ENCODE results near the gene GPN1.

GPN1 gene

GRCh38 chr2:27663285-27664153, 34.7 kb downstream of the GPN1 start, which contains the start of the genes SLC4A1AP and SUPT7L:
Gene SLC4A1AP, plus strand, starts transcription at chr2:27663889. Its CDS starts 26 bp downstream, at chr2:27663915.
Gene SUPT7L, minus strand, starts transcription at chr2:27663614. Its CDS starts 1,422 bp downstream, at chr2:27662192.
- peak within 1 kb of the TSS; percentile 85 for H3K27ac ChIP-seq
- no peak; the same call in none of the 2 replicates for TF ChIP-seq ZFX (IDR thresholded peaks at IDR 0.05)
- TF ChIP-seq, protein P1, sequence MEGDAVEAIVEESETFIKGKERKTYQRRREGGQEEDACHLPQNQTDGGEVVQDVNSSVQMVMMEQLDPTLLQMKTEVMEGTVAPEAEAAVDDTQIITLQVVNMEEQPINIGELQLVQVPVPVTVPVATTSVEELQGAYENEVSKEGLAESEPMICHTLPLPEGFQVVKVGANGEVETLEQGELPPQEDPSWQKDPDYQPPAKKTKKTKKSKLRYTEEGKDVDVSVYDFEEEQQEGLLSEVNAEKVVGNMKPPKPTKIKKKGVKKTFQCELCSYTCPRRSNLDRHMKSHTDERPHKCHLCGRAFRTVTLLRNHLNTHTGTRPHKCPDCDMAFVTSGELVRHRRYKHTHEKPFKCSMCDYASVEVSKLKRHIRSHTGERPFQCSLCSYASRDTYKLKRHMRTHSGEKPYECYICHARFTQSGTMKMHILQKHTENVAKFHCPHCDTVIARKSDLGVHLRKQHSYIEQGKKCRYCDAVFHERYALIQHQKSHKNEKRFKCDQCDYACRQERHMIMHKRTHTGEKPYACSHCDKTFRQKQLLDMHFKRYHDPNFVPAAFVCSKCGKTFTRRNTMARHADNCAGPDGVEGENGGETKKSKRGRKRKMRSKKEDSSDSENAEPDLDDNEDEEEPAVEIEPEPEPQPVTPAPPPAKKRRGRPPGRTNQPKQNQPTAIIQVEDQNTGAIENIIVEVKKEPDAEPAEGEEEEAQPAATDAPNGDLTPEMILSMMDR (conservative IDR thresholded peaks at IDR 0.05): no peak

DNA sequence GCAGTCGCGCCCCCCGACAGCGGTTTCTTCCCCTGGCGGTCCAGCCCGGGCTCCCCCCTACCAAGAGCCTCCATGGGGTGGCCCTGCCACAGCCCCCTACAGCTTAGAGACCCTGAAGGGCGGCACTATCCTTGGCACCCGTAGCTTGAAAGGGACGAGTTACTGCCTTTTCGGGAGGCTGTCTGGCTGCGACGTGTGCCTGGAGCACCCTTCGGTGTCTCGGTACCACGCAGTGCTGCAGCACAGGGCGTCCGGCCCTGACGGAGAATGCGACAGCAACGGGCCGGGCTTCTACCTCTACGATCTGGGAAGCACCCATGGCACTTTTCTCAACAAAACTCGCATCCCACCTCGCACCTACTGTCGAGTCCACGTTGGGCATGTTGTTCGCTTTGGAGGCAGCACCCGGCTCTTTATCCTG, 35.3 kb downstream of the GPN1 start:
- H3K27ac ChIP-seq: peak overlapping the region; percentile 85
- no peak for TF ChIP-seq ZFX (IDR thresholded peaks at IDR 0.05)
- TF ChIP-seq, protein P1 (conservative IDR thresholded peaks at IDR 0.05): no peak

DNA sequence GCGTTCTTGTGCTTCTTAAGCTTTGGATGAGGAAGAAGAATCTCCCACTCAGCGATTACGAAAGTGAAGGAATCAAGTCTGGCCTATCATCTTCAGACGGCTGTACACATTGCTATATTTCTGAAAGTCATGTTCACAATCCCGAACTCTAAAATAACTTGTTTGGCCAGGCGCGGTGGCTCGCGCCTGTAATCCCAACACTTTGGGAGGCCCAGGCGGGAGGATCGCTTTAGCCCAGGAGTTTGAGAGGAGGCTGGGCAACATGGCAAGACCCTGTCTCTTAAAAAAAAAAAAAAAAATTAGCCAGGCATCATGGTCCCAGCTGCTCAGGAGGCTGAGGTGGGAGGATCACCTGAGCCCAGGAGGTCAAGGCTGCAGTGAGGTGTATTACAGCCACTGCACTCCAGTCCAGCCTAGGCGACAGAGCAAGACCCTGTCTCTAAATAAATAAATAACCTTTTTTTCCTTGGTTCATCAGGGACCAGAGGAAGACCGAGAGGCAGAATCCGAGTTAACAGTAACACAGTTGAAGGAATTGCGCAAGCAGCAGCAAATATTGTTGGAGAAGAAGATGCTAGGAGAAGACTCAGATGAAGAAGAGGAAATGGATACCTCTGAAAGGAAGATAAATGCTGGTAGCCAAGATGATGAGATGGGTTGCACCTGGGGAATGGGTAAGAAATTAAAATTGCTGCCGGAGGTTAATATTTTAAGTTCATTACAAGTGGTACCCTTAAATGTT, 35.9 kb downstream of the GPN1 start:
- H3K27ac ChIP-seq: peak overlapping the region; percentile 85
- TF ChIP-seq, protein P1 (conservative IDR thresholded peaks at IDR 0.05): no peak
- no peak for TF ChIP-seq ZFX (IDR thresholded peaks at IDR 0.05)

DNA sequence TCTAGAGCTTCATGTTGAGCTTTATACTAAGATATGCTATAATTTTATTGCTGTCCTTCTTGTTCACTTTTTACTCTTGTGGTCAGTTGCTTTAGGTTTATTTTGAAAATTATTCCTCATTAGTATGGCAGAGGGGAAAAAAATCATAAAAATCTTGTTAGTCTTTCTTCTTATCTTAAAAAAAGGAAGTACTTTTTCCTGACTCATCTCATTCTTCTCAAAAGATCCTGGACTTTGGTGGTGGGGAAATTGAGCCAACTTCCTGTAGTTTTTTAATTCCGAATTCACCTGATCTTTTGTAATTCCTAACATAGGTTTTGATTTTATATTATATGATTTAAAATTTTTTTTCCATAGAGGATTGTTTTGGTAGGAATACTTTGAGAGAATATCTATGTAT, 38.6 kb downstream of the GPN1 start:
- TF ChIP-seq, protein P1 (conservative IDR thresholded peaks at IDR 0.05): no peak
- TF ChIP-seq ZFX (IDR thresholded peaks at IDR 0.05): no peak
- H3K27ac ChIP-seq: no peak overlapping the region

DNA sequence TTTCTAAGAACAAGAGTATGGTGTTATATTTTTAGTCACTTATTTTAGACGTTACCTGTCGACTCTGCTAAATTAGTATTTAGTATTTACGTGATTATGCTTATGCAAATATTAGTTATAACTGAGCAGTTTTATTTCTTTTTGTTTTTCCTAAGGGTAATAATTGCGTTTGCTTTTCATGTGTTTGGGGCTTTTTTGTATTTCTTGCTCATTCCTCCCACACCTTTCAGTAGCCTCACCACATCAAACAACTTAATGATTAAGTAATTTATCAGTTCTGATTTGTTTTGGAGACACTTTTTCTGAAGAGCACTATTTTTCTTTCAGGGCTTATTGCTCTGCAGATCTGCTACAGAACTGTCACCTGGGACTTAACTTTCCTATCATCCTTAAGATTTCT, 42.4 kb downstream of the GPN1 start:
- TF ChIP-seq, protein P1 (conservative IDR thresholded peaks at IDR 0.05): no peak
- no peak for TF ChIP-seq ZFX (IDR thresholded peaks at IDR 0.05)
- no peak overlapping the region for H3K27ac ChIP-seq

GRCh38 chr2:27672723-27673486, 44.1 kb downstream of the GPN1 start:
- TF ChIP-seq, protein P1 (conservative IDR thresholded peaks at IDR 0.05): no peak
- no peak for TF ChIP-seq ZFX (IDR thresholded peaks at IDR 0.05)
- no peak overlapping the region for H3K27ac ChIP-seq
